Neural cell (in vitro differentiated cells): ENCODE results near the gene GPATCH4. TPM values are rescaled to one million over a fixed set of nuclear protein-coding genes. Genes with fewer than 3 reads are reported as not detected.

Source experiments
- H2AFZ ChIP-seq: fragments of 200-600, 300-800 bp; sonication (generic), shearing (Covaris generic); 2 replicates; pipeline ENCODE4 v1.6.0; 2014; ENCODE audit warnings: low read depth, mild to moderate bottlenecking, antibody characterized with exemption, low read length, moderate library complexity
- H3F3A ChIP-seq: fragments of 200-600 bp; shearing (Covaris generic); 2 replicates; pipeline ENCODE4 v1.6.1; 2016; ENCODE audit warnings: mild to moderate bottlenecking, moderate library complexity, mixed read lengths, antibody characterized with exemption, low read length; ENCODE audit not compliant: insufficient read depth, poor library complexity, severe bottlenecking
- H3K27ac ChIP-seq: fragments of 200-600, 300-800 bp; sonication (generic), shearing (Covaris generic); 2 replicates; pipeline ENCODE4 v1.5.1; 2014; ENCODE audit warnings: mild to moderate bottlenecking, low read length, moderate library complexity
- H3K27me3 ChIP-seq: fragments of 300-800, 200-600 bp; sonication (generic), shearing (Covaris generic); 2 replicates; pipeline ENCODE4 v1.6.0; 2014; ENCODE audit warnings: mild to moderate bottlenecking, low read depth, low read length, moderate library complexity; ENCODE audit not compliant: insufficient read depth
- H3K36me3 ChIP-seq: fragments of 300-800, 200-600 bp; sonication (generic), shearing (Covaris generic); 2 replicates; pipeline ENCODE4 v1.5.1; 2014; ENCODE audit warnings: mild to moderate bottlenecking, antibody characterized with exemption, low read length, moderate library complexity; ENCODE audit not compliant: insufficient read depth
- H3K4me2 ChIP-seq: fragments of 300-800, 200-600 bp; sonication (generic), shearing (Covaris generic); 2 replicates; pipeline ENCODE4 v1.6.0; 2014; ENCODE audit warnings: mild to moderate bottlenecking, low read length
- H3K4me3 ChIP-seq: fragments of 300-800, 200-600 bp; sonication (generic), shearing (Covaris generic); 2 replicates; pipeline ENCODE4 v1.5.1; 2014; ENCODE audit warnings: mild to moderate bottlenecking, low read length, moderate library complexity
- H3K79me2 ChIP-seq: fragments of 200-600 bp; shearing (Covaris generic); replicated peaks from 2 replicates; pipeline ENCODE4 v1.6.0; 2014; ENCODE audit warnings: mild to moderate bottlenecking, low read length, moderate library complexity; ENCODE audit not compliant: insufficient read depth
- H3K9ac ChIP-seq: fragments of 300-800, 200-600 bp; sonication (generic), shearing (Covaris generic); 2 replicates; pipeline ENCODE4 v1.6.1; 2016; ENCODE audit warnings: mild to moderate bottlenecking, low read length, mixed read lengths
- H3K9me2 ChIP-seq: fragments of 200-600 bp; shearing (Covaris generic); 2 replicates; pipeline ENCODE4 v1.6.1; 2016; ENCODE audit warnings: mild to moderate bottlenecking, low read length, mixed read lengths; ENCODE audit not compliant: insufficient read depth
- H3K9me3 ChIP-seq: fragments of 200-600, 300-800 bp; sonication (generic), shearing (Covaris generic); 2 replicates; pipeline ENCODE4 v1.6.1; 2016; ENCODE audit warnings: mild to moderate bottlenecking, mixed run types, low read length, moderate library complexity, mixed read lengths
- H4K20me1 ChIP-seq: fragments of 200-600 bp; shearing (Covaris generic); 2 replicates; pipeline ENCODE4 v1.6.1; 2016; ENCODE audit warnings: mild to moderate bottlenecking, mixed run types; ENCODE audit not compliant: insufficient read depth
- CTCF ChIP-seq: fragments of 450-650 bp; IDR thresholded peaks from 2 replicates; pipeline ENCODE4 v1.5.1; 2014; ENCODE audit warnings: antibody characterized with exemption, mild to moderate bottlenecking, moderate library complexity; ENCODE audit not compliant: poor library complexity, severe bottlenecking
- EP300 ChIP-seq: fragments of 450-650 bp; conservative IDR thresholded peaks from 2 replicates; pipeline ENCODE4 v1.6.1; 2014; ENCODE audit warnings: antibody characterized with exemption, mild to moderate bottlenecking, moderate library complexity; ENCODE audit not compliant: poor library complexity, severe bottlenecking
- EZH2 ChIP-seq: fragments of 200-600, 300-800 bp; shearing (Covaris generic), sonication (generic); IDR thresholded peaks from 2 replicates; pipeline ENCODE4 v1.6.1; 2014; ENCODE audit warnings: antibody characterized with exemption, low read length, borderline replicate concordance, mild to moderate bottlenecking; ENCODE audit not compliant: insufficient read depth, poor library complexity, severe bottlenecking
- MXI1 ChIP-seq: fragments of 450-650 bp; conservative IDR thresholded peaks from 2 replicates; pipeline ENCODE4 v1.6.1; 2014; ENCODE audit warnings: antibody characterized with exemption, mild to moderate bottlenecking; ENCODE audit not compliant: poor library complexity, severe bottlenecking
- POLR2AphosphoS5 ChIP-seq: IDR thresholded peaks from 2 replicates; pipeline ENCODE4 v1.6.1; 2012
- RAD21 ChIP-seq: fragments of 450-650 bp; conservative IDR thresholded peaks from 2 replicates; pipeline ENCODE4 v1.6.1; 2014; ENCODE audit warnings: antibody characterized with exemption, mild to moderate bottlenecking, moderate library complexity
- REST ChIP-seq: IDR thresholded peaks from 2 replicates; pipeline ENCODE4 v1.6.1; 2012; ENCODE audit warnings: borderline replicate concordance
- SMC3 ChIP-seq: fragments of 450-650 bp; conservative IDR thresholded peaks from 2 replicates; pipeline ENCODE4 v1.6.1; 2014; ENCODE audit warnings: antibody characterized with exemption, mild to moderate bottlenecking, moderate library complexity; ENCODE audit not compliant: poor library complexity
- TAF1 ChIP-seq: IDR thresholded peaks from 2 replicates; pipeline ENCODE4 v1.6.1; 2012; ENCODE audit warnings: low read depth
- polyA plus RNA-seq: library from polyadenylated mRNA; depleted of rRNA; stranded (reverse); fragments of >200 nt; gene quantifications from 2 replicates; pipeline ENCODE4 v1.2.3, GENCODE V29; 2014

Gene GPATCH4
- polyA plus RNA-seq, 1 donor from 2014 or later: 3.9 TPM

GRCh38 chr1:156594190-156594589 is 7.1 kb downstream of the GPATCH4 start:
- Histone ChIP-seq H3K79me2 (no peaks in the 10 kb centered on the region), H3F3A (no peaks in the 10 kb centered on the region), H3K4me3 (peak overlapping the region; percentile 86), H2AFZ (no peak overlapping the region), H3K9me2 (no peaks in the 10 kb centered on the region), H3K36me3 (no peaks in the 10 kb centered on the region), H3K27ac (peak overlapping the region; percentile 84), H3K9me3 (no peaks in the 10 kb centered on the region), H3K4me2 (peak overlapping the region; percentile 25), H3K27me3 (no peaks in the 10 kb centered on the region), H4K20me1 (no peaks in the 10 kb centered on the region), H3K9ac (peak overlapping the region; percentile 48)
- TF ChIP-seq MXI1 (no peak), POLR2AphosphoS5 (peak; percentile 10), EP300 (peak; percentile 37), REST (peak; percentile 98)

- no peak overlapping the region for H2AFZ ChIP-seq
- no peaks in the 10 kb centered on the region for H4K20me1 ChIP-seq
- H3K79me2 ChIP-seq: no peaks in the 10 kb centered on the region
- peak overlapping the region; percentile 17 for H3K9ac ChIP-seq
- no peaks in the 10 kb centered on the region for H3F3A ChIP-seq
- TF ChIP-seq EZH2: no peak
- no peak for TF ChIP-seq REST
- TF ChIP-seq TAF1: no peak
- TF ChIP-seq SMC3: no peak
- no peak for TF ChIP-seq MXI1
- TF ChIP-seq RAD21: no peak
- TF ChIP-seq CTCF: no peak
- TF ChIP-seq POLR2AphosphoS5: no peak
- no peak for TF ChIP-seq EP300
- peak overlapping the region; percentile 84 for H3K27ac ChIP-seq
- H3K36me3 ChIP-seq: no peaks in the 10 kb centered on the region
- no peaks in the 10 kb centered on the region for H3K9me2 ChIP-seq
- H3K4me3 ChIP-seq: peak overlapping the region; percentile 86
- H3K27me3 ChIP-seq: no peaks in the 10 kb centered on the region
- H3K4me2 ChIP-seq: no peak overlapping the region
- H3K9me3 ChIP-seq: no peaks in the 10 kb centered on the region
These were observed 7.7 kb downstream of the GPATCH4 start for GRCh38 chr1:156593661-156593989.
